Islet of Langerhans (tissue), 1 donor: ENCODE data around the gene MCTP2.
"Not testable (repeated sequence)": the region's sequence is repeated elsewhere in the genome, so short reads cannot be mapped to it uniquely, and the experiment has no call there.

Experiments used
- FAIRE-seq: peaks from one replicate; lab custom pipeline; 2011; peaks lifted over from hg19 to GRCh38; lab: Jason Lieb, UNC

MCTP2 gene

GRCh38 chr15:94236608-94237007, 5.2 kb downstream of the MCTP2 start:
- FAIRE-seq = no peak

- FAIRE-seq = no peak
Measured at GRCh38 chr15:94237903-94238302, 6.5 kb downstream of the MCTP2 start.

- FAIRE-seq = no peak
Measured at GRCh38 chr15:94238539-94239118, 7.3 kb downstream of the MCTP2 start.

GRCh38 chr15:94239474-94239873, 8.1 kb downstream of the MCTP2 start:
- FAIRE-seq = peak; percentile 55

GRCh38 chr15:94240480-94240879, 9.1 kb downstream of the MCTP2 start:
- FAIRE-seq = peak; percentile 21

GRCh38 chr15:94242257-94242656, 10.9 kb downstream of the MCTP2 start:
- FAIRE-seq = no peak

- not testable (repeated sequence) for FAIRE-seq
Measured at GRCh38 chr15:94243003-94243402, 11.6 kb downstream of the MCTP2 start.

- no peak for FAIRE-seq
Measured at GRCh38 chr15:94243418-94243817, 12.1 kb downstream of the MCTP2 start.

- FAIRE-seq = no peak
Measured at GRCh38 chr15:94246016-94246415, 14.7 kb downstream of the MCTP2 start.

- FAIRE-seq = no peak
Measured at GRCh38 chr15:94247789-94248638, 16.7 kb downstream of the MCTP2 start.

- no peak for FAIRE-seq
Measured at GRCh38 chr15:94250801-94251200, 19.4 kb downstream of the MCTP2 start.

- FAIRE-seq = peak; percentile 71
Measured at GRCh38 chr15:94252223-94252766, 20.9 kb downstream of the MCTP2 start.

GRCh38 chr15:94252906-94253491, 21.6 kb downstream of the MCTP2 start:
- FAIRE-seq = no peak

- no peak for FAIRE-seq
Measured at GRCh38 chr15:94253742-94254141, 22.4 kb downstream of the MCTP2 start.

GRCh38 chr15:94255540-94255939, 24.2 kb downstream of the MCTP2 start:
- FAIRE-seq = no peak

- no peak for FAIRE-seq
Measured at GRCh38 chr15:94256511-94256910, 25.1 kb downstream of the MCTP2 start.

GRCh38 chr15:94257776-94258175, 26.4 kb downstream of the MCTP2 start:
- FAIRE-seq = not testable (repeated sequence)

GRCh38 chr15:94258246-94258645, 26.9 kb downstream of the MCTP2 start:
- peak; percentile 65 for FAIRE-seq

GRCh38 chr15:94259121-94259751, 27.9 kb downstream of the MCTP2 start:
- FAIRE-seq = no peak

GRCh38 chr15:94259863-94260262, 28.5 kb downstream of the MCTP2 start:
- FAIRE-seq = no peak

GRCh38 chr15:94262201-94262600, 30.8 kb downstream of the MCTP2 start:
- FAIRE-seq = peak; percentile 88
